Ovary (tissue), 9 donors: ENCODE results near the gene DAPK1. TPM values are rescaled to one million over a fixed set of nuclear protein-coding genes. Genes with fewer than 3 reads are reported as not detected.

Source experiments
- DNase-seq, 5 donors: peaks; one replicate each; pipeline ENCODE4 v3.0.0-alpha.2; 2019 to 2020
- H3K27ac ChIP-seq, 2 donors: fragments of 200-600 bp; one replicate each; pipeline versions ENCODE4 v1.5.1 to v1.8.0; 2019 to 2022
- H3K27me3 ChIP-seq: fragments of 200-600 bp; one replicate; pipeline ENCODE4 v1.8.0; 2022
- H3K36me3 ChIP-seq: fragments of 200-600 bp; sonication (generic); one replicate; pipeline ENCODE4 v1.5.1; 2019
- H3K4me1 ChIP-seq: one replicate; pipeline ENCODE4 v1.8.1; 2013; ENCODE audit warnings: mild to moderate bottlenecking, moderate library complexity; ENCODE audit not compliant: insufficient read depth
- H3K4me3 ChIP-seq: fragments of 200-600 bp; sonication (generic); one replicate; pipeline ENCODE4 v1.5.1; 2017
- H3K9me3 ChIP-seq, 2 donors: fragments of 200-600 bp in 1 of 2; sonication (generic) in 1 of 2; one replicate each; pipeline versions ENCODE4 v1.5.1 to v1.8.1; 2013 to 2019; ENCODE audit warnings: mild to moderate bottlenecking in 1 of 2, moderate library complexity in 1 of 2
- CTCF ChIP-seq, 3 donors: fragments of 450-650 bp in 2 of 3; fragments of 200-600 bp in 1 of 3; IDR thresholded peaks; one replicate each; pipeline versions ENCODE4 v1.5.1 to v1.8.0; 2016 to 2022; ENCODE audit warnings: antibody characterized with exemption in 3 of 3, mild to moderate bottlenecking in 1 of 3
- EP300 ChIP-seq: sonication (generic); formaldehyde crosslinking; IDR thresholded peaks from one replicate; pipeline ENCODE4 v1.6.1; 2017; ENCODE audit warnings: antibody characterized with exemption
- POLR2A ChIP-seq: fragments of 450-650 bp; IDR thresholded peaks from one replicate; pipeline ENCODE4 v1.6.1; 2017; ENCODE audit warnings: antibody characterized with exemption, mild to moderate bottlenecking, moderate library complexity
- WGBS, 3 donors: extraction: QIAGEN DNeasy Blood & Tissue Kit in 1 of 3; methylation state at CpG; one replicate each; pipeline versions ENCODE4 v1.1.5 to v1.1.7; 2013 to 2017; 5-methylcytosine and 5-hydroxymethylcytosine counted together
- intact Hi-C, 4 donors: fragments of 100-400 bp; cut with DNase I; formaldehyde crosslinking; loops; one replicate each; pipeline versions ENCODE4 v1.11.0 to v1.15.1; 2022 to 2023
- polyA plus RNA-seq, 2 donors: library from polyadenylated mRNA; stranded (reverse); fragments of 200-250 nt in 1 of 2; fragments of 350-450 nt in 1 of 2; fragmentation: Illumina TruSeq in 1 of 2; extraction: RNeasy Lipid Tissue Mini Kit (QIAGEN cat#74804) in 1 of 2; gene quantifications; one replicate each; pipeline ENCODE4 v1.2.3, GENCODE V29; 2013 to 2014
- total RNA-seq, 7 donors: library from RNA; depleted of rRNA in 2 of 7; stranded (reverse); fragments of >200 nt in 2 of 7; fragmentation: NEBNext Ultra II Directional in 3 of 7; extraction: Animal tissue kit (Norgen Biotek cat#: 25700) in 3 of 7; gene quantifications; one replicate each; pipeline versions ENCODE4 v1.1.0 to v1.2.4, GENCODE V29; 2016 to 2023
- donor health status: DM: no; HTN: no; CAD: no; lungs with moderate emphysema.
- donor health status: DM: no; HTN: no; CAD: no.
- donor health status: Bipolar disorder and iron deficiency.
- donor health status: DM: yes; HTN: yes; CAD: no.
- donor health status: DM: no; HTN: no; CAD: no.
- donor health status: DM: yes; HTN: yes; CAD: no.

DAPK1 gene
- total and polyA plus RNA-seq, 9 donors: 39.3 to 133 (median 89.6) TPM

DNA sequence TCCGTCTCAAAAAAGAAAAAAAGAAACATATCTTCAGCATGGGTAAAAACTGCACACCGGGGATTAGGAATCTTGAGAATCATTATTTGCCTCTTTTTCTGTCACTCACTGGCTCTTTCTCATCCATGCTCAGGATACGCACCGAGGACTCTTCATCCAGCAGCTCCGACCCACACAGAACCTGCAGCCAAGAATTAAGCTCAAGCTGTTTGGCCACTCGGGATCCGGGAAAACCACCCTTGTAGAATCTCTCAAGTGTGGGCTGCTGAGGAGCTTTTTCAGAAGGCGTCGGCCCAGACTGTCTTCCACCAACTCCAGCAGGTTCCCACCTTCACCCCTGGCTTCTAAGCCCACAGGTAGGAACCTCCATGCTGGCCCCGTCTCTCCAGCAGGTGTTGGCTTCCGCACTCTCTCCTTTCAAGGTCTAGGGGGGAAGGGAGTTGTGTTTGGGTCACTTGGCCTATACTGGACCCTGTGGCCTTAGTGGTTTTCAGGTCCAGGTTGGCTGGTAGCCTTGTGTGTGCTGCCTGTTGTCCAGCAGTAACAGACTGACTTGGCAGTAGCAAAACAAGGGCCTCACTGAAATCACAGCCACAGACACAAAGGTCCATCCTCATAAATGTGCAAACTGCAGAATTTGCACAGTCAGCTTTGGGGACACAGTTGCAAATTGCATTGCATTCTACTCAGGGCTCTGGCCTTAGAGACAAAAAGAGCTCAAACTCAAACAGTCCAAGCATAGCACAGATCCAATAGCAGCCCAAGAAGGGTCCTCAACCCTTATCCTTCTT, 183.8 kb downstream of the DAPK1 start:
- Histone ChIP-seq H3K36me3 (no peaks in the 10 kb centered on the region), H3K27ac (no peak overlapping the region), H3K27me3 (no peaks in the 10 kb centered on the region), H3K9me3 (no peaks in the 10 kb centered on the region), H3K4me1 (peaks cover 4% of the 10 kb centered on the region), H3K4me3 (no peak overlapping the region)
- no peak for TF ChIP-seq POLR2A
- DNase-seq: no peak
- intact Hi-C loops: loop anchor here in 2 of 4 donors (5.0 kb wide), 2 partner anchors 131 to 386 kb away; no protein-coding TSS in a partner anchor
- 85 to 88% (median 87%) methylated on average over 11 of the region's 11 CpGs for WGBS, 3 donors

- Histone ChIP-seq H3K27me3 (no peaks in the 10 kb centered on the region), H3K4me3 (no peak overlapping the region), H3K36me3 (no peaks in the 10 kb centered on the region), H3K4me1 (peaks cover 3% of the 10 kb centered on the region), H3K27ac (no peak overlapping the region), H3K9me3 (no peaks in the 10 kb centered on the region)
- DNase-seq: no peak
- WGBS, 3 donors: 31 to 43% (median 40%) methylated on average over 4 of the region's 4 CpGs
- no peak for TF ChIP-seq EP300
- no peak for TF ChIP-seq POLR2A
- TF ChIP-seq CTCF (IDR thresholded peaks at IDR 0.05): no peak
- intact Hi-C loops: loop anchor here in 2 of 4 donors (5.0 kb wide), 2 partner anchors 130 to 385 kb away; no protein-coding TSS in a partner anchor
Observed at GRCh38 chr9:87682085-87682484, 184.4 kb downstream of the DAPK1 start.

- no peaks in the 10 kb centered on the region for H3K36me3 ChIP-seq
- intact Hi-C loops: loop anchor here in 2 of 4 donors (5.0 kb wide), 2 partner anchors 130 to 385 kb away; no protein-coding TSS in a partner anchor
- peaks cover 3% of the 10 kb centered on the region for H3K4me1 ChIP-seq
- TF ChIP-seq POLR2A (no peak), CTCF (IDR thresholded peaks at IDR 0.05) (no peak), EP300 (no peak)
- no peak overlapping the region for H3K27ac ChIP-seq
- no peaks in the 10 kb centered on the region for H3K9me3 ChIP-seq
- no peak overlapping the region for H3K4me3 ChIP-seq
- DNase-seq: no peak
- H3K27me3 ChIP-seq: no peaks in the 10 kb centered on the region
- 78 to 89% (median 81%) methylated on average over 4 of the region's 4 CpGs for WGBS, 3 donors
Observed at GRCh38 chr9:87682618-87683017, 185.0 kb downstream of the DAPK1 start.

DNA sequence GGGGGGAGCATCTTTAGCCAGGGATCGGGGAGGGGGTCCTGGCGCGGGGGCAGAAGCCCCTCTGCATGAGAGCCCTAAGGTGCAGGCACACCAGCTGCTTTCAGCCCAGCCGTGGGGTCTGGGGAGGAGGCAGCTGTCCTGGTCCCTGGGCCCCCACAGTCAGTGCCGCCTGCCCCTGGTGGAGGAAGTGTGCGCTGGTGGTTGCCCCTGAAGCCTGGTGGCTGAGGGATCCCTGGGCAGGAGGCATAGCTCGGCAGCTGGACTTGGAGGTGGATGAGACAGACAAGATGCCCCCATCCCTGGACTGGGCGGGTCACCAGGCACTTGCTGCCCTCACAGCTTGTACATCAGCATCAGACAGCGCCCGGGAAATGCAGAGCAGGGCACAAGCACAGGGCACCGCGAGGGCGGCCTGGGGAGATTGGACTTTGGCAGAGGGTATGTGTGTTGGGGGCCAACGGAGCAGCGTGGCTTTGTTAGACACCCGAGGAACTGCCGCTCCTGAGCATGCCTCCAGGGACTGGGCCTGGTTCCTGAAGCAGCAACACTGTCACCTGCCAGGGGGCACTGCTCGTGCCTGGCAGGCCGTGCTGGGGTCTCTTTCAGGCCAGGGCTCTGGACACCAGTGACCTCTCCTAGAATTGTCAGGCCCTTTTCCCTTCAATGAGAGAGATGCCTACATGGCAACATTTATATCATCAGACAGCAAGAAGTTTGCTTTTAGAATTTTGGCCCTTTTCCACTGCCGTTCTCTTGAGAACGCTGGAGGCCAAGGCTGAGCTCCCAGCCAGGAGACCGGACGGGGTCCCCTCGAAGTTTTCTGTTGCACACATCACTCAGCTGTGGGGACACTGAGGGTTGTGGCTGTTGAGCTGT, 186.3 kb downstream of the DAPK1 start:
- intact Hi-C loops: loop anchor here in 2 of 4 donors (2.0 to 5.0 kb wide), 3 partner anchors 128 to 383 kb away; no protein-coding TSS in a partner anchor
- 63 to 69% (median 68%) methylated on average over 21 to 24 of the region's 24 CpGs for WGBS, 3 donors
- no peaks in the 10 kb centered on the region for H3K9me3 ChIP-seq
- H3K4me1 ChIP-seq: peaks cover 3% of the 10 kb centered on the region
- H3K27me3 ChIP-seq: no peaks in the 10 kb centered on the region
- H3K4me3 ChIP-seq: no peak overlapping the region
- DNase-seq: no peak
- no peaks in the 10 kb centered on the region for H3K36me3 ChIP-seq
- no peak for TF ChIP-seq EP300
- no peak for TF ChIP-seq POLR2A
- TF ChIP-seq CTCF (IDR thresholded peaks at IDR 0.05): no peak
- peak overlapping the region in 1 of 2 donors; percentile 24 for H3K27ac ChIP-seq
